ENCODE results near the gene TWF2. TPM values are rescaled to one million over a fixed set of nuclear protein-coding genes. Genes with fewer than 3 reads are reported as not detected.
A peak's percentile ranks its signal among the peaks of the same experiment; 100 is the strongest.

Gene TWF2
- total and polyA plus RNA-seq, 2 of the 13 experiments (the other 11 are each of a cell fraction or from before 2014, with no cell fraction given) = 45.5 to 108 TPM

DNA sequence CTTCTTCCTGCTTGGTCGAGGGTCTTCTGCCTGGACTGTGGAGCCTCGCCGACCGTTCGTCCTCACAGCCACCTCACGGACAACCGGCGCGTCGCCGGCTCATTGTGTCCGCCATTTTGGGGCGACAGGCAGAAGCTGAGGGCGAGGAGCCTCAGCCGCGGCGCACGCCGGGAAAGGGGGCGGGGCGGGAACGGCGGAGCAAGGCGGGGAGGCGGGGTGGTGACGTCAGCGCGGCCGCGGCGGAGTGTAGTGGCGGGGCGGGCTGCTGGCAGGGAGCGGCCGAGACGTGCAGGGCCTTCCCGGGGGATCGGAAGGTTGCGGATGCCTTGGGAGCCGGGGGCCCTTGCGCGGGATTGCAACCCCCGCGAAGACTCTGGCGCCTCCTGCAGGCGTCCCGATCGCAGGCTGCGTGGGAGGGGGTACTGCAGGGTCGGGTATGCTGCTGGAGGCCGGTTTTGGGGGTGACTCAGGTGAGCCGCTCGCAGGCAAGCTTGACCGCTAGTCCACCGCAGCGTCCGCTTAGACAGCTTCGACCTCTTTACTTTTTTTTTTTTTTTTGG lies 39.6 kb upstream of the TWF2 start, which contains the start of gene WDR82 (continued):
- TF ChIP-seq, protein P1, sequence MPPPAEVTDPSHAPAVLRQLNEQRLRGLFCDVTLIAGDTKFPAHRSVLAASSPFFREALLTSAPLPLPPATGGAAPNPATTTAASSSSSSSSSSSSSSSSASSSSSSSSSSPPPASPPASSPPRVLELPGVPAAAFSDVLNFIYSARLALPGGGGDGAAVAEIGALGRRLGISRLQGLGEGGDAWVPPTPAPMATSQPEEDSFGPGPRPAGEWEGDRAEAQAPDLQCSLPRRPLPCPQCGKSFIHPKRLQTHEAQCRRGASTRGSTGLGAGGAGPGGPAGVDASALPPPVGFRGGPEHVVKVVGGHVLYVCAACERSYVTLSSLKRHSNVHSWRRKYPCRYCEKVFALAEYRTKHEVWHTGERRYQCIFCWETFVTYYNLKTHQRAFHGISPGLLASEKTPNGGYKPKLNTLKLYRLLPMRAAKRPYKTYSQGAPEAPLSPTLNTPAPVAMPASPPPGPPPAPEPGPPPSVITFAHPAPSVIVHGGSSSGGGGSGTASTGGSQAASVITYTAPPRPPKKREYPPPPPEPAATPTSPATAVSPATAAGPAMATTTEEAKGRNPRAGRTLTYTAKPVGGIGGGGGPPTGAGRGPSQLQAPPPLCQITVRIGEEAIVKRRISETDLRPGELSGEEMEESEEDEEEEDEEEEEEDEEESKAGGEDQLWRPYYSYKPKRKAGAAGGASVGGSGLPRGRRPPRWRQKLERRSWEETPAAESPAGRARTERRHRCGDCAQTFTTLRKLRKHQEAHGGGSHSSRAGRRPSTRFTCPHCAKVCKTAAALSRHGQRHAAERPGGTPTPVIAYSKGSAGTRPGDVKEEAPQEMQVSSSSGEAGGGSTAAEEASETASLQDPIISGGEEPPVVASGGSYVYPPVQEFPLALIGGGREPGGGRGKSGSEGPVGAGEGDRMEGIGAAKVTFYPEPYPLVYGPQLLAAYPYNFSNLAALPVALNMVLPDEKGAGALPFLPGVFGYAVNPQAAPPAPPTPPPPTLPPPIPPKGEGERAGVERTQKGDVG (CRISPR knock-in tag; IDR thresholded peaks at IDR 0.05; ENCODE audit: borderline replicate concordance) = no peak
- TF ChIP-seq REL (CRISPR knock-in tag; conservative IDR thresholded peaks at IDR 0.05) (no peak), MIER2 (CRISPR knock-in tag; IDR thresholded peaks at IDR 0.05) (no peak), ZNF674 (CRISPR knock-in tag; IDR thresholded peaks at IDR 0.05; ENCODE audit: low read depth) (0 out of 2 replicates have a peak, but pooled peaks have one; percentile 62), ZNF577 (CRISPR knock-in tag; IDR thresholded peaks at IDR 0.05; ENCODE audit: borderline replicate concordance, low read depth) (no peak), NAIF1 (CRISPR knock-in tag; IDR thresholded peaks at IDR 0.05; ENCODE audit: borderline replicate concordance) (no peak), ZSCAN9 (CRISPR knock-in tag; IDR thresholded peaks at IDR 0.05; ENCODE audit: borderline replicate concordance) (peak; percentile 20), BHLHE40 (IDR thresholded peaks at IDR 0.05; ENCODE audit: low read length) (no peak), ZSCAN20 (CRISPR knock-in tag; IDR thresholded peaks at IDR 0.05; ENCODE audit: borderline replicate concordance) (0 out of 2 replicates have a peak, but pooled peaks have one; percentile 67), ZNF605 (CRISPR knock-in tag; IDR thresholded peaks at IDR 0.05) (peak; percentile 47; the same call in 1 of the 2 replicates), ZBTB3 (CRISPR knock-in tag; IDR thresholded peaks at IDR 0.05; ENCODE audit: borderline replicate concordance, low read depth) (no peak), ZNF629 (CRISPR knock-in tag; conservative IDR thresholded peaks at IDR 0.05) (no peak), FIP1L1 (IDR thresholded peaks at IDR 0.05; ENCODE audit: borderline replicate concordance, insufficient read depth, low read depth, low read length) (no peak)
- TF ChIP-seq, protein P2, sequence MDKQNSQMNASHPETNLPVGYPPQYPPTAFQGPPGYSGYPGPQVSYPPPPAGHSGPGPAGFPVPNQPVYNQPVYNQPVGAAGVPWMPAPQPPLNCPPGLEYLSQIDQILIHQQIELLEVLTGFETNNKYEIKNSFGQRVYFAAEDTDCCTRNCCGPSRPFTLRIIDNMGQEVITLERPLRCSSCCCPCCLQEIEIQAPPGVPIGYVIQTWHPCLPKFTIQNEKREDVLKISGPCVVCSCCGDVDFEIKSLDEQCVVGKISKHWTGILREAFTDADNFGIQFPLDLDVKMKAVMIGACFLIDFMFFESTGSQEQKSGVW (CRISPR knock-in tag; IDR thresholded peaks at IDR 0.05; ENCODE audit: borderline replicate concordance) = no peak
- TF ChIP-seq, protein P3, sequence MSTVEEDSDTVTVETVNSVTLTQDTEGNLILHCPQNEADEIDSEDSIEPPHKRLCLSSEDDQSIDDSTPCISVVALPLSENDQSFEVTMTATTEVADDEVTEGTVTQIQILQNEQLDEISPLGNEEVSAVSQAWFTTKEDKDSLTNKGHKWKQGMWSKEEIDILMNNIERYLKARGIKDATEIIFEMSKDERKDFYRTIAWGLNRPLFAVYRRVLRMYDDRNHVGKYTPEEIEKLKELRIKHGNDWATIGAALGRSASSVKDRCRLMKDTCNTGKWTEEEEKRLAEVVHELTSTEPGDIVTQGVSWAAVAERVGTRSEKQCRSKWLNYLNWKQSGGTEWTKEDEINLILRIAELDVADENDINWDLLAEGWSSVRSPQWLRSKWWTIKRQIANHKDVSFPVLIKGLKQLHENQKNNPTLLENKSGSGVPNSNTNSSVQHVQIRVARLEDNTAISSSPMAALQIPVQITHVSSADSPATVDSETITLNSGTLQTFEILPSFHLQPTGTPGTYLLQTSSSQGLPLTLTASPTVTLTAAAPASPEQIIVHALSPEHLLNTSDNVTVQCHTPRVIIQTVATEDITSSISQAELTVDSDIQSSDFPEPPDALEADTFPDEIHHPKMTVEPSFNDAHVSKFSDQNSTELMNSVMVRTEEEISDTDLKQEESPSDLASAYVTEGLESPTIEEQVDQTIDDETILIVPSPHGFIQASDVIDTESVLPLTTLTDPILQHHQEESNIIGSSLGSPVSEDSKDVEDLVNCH (CRISPR knock-in tag; IDR thresholded peaks at IDR 0.05) = no peak
- TF ChIP-seq, protein P4, sequence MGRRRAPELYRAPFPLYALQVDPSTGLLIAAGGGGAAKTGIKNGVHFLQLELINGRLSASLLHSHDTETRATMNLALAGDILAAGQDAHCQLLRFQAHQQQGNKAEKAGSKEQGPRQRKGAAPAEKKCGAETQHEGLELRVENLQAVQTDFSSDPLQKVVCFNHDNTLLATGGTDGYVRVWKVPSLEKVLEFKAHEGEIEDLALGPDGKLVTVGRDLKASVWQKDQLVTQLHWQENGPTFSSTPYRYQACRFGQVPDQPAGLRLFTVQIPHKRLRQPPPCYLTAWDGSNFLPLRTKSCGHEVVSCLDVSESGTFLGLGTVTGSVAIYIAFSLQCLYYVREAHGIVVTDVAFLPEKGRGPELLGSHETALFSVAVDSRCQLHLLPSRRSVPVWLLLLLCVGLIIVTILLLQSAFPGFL (CRISPR knock-in tag; IDR thresholded peaks at IDR 0.05) = no peak
